HCT116 (cell line): Measurements from ENCODE around the gene ASB9. TPM values are rescaled to one million over a fixed set of nuclear protein-coding genes. Genes with fewer than 3 reads are reported as not detected.

Source experiments
- ATAC-seq: fragments of 200-7000 bp; cut with Tn5 transposase; 2 replicates; pipeline ENCODE4 v1.9.1; 2020; ENCODE audit warnings: mild to moderate bottlenecking, moderate library complexity
- BruUV-seq: library from RNA; stranded (reverse); fragments of 400-500 nt; replicated peaks from 2 replicates; lab custom pipeline; 2021; lab: Mats Ljungman, UMichigan
- CTCF ChIA-PET: fragments of 300-600 bp; sonication (Branson Sonifier 250); formaldehyde crosslinking; loops from one replicate; lab custom pipeline; 2021; ENCODE audit warnings: antibody characterized with exemption; lab: Charles Lee
- POLR2A ChIA-PET: fragments of 300-600, 350-600 bp; sonication (Branson Sonifier 250); formaldehyde crosslinking; loops from one replicate; lab custom pipeline; 2021; ENCODE audit warnings: antibody characterized with exemption; lab: Charles Lee
- RAD21 ChIA-PET, 2 experiments: fragments of 300-600 bp; sonication (Branson Sonifier 250); formaldehyde crosslinking; loops; one replicate each; lab custom pipeline; 2023; ENCODE audit warnings: low total read pairs in 2 of 2; ENCODE audit not compliant: uncharacterized antibody in 2 of 2, unreplicated experiment in 2 of 2, low non-redundant PET in 1 of 2; lab: Charles Lee
- DNase-seq: peaks from one replicate; pipeline ENCODE4 v3.0.0-alpha.2; 2010; ENCODE audit warnings: low read depth, low spot score
- H2AFZ ChIP-seq: fragments of 200-600 bp; shearing (Covaris generic), sonication (generic); 2 replicates; pipeline ENCODE4 v1.6.1; 2017; ENCODE audit warnings: low read depth, mixed run types, mixed read lengths, antibody characterized with exemption, low read length; ENCODE audit not compliant: poor library complexity, severe bottlenecking
- H3K27ac ChIP-seq: 2 replicates; pipeline ENCODE4 v1.5.1; 2012; ENCODE audit warnings: low read depth, low read length
- H3K27me3 ChIP-seq: fragments of 200-600 bp; sonication (generic); 2 replicates; pipeline ENCODE4 v1.6.1; 2016; ENCODE audit warnings: mixed run types, low read length, mixed read lengths; ENCODE audit not compliant: insufficient read depth
- H3K36me3 ChIP-seq, 2 experiments: fragments of 200-500 bp in 1 of 2; fragments of 200-600 bp in 1 of 2; sonication (Bioruptor generic) in 1 of 2; sonication (generic) in 1 of 2; 2 replicates each; pipeline versions ENCODE4 v1.5.1 to v1.6.1; 2014 to 2016; ENCODE audit warnings: low read length in 2 of 2, inconsistent platforms in 1 of 2, mixed read lengths in 1 of 2, mixed run types in 1 of 2; ENCODE audit not compliant: insufficient read depth in 2 of 2, control insufficient read depth in 1 of 2
- H3K4me1 ChIP-seq, 2 experiments: fragments of 200-600 bp in 1 of 2; sonication (generic) in 1 of 2; 2 replicates each; pipeline versions ENCODE4 v1.5.1 to v1.6.1; 2012 to 2017; ENCODE audit warnings: low read length in 2 of 2, inconsistent platforms in 1 of 2, mild to moderate bottlenecking in 1 of 2, mixed read lengths in 1 of 2, mixed run types in 1 of 2, moderate library complexity in 1 of 2; ENCODE audit not compliant: insufficient read depth in 2 of 2, control insufficient read depth in 1 of 2
- H3K4me2 ChIP-seq: fragments of 200-600 bp; sonication (generic); 2 replicates; pipeline ENCODE4 v1.6.1; 2017; ENCODE audit warnings: mixed run types, low read length, mixed read lengths
- H3K4me3 ChIP-seq, 2 experiments: fragments of 200-600 bp in 1 of 2; sonication (generic) in 1 of 2; replicated peaks in 1 of 2; 2 replicates each; pipeline ENCODE4 v1.5.1; 2011 to 2016; ENCODE audit warnings: low read length in 2 of 2, control low read depth in 1 of 2, low read depth in 1 of 2, mild to moderate bottlenecking in 1 of 2, mixed read lengths in 1 of 2, mixed run types in 1 of 2
- H3K79me2 ChIP-seq: fragments of 200-600 bp; sonication (generic); 2 replicates; pipeline ENCODE4 v1.6.1; 2017; ENCODE audit warnings: mild to moderate bottlenecking, mixed run types, low read length, moderate library complexity, mixed read lengths; ENCODE audit not compliant: insufficient read depth
- H3K9ac ChIP-seq: fragments of 200-600 bp; sonication (generic); 2 replicates; pipeline ENCODE4 v1.6.1; 2016; ENCODE audit warnings: low read length, mixed read lengths
- H3K9me2 ChIP-seq: fragments of 200-600 bp; sonication (generic), shearing (Covaris generic); 2 replicates; pipeline ENCODE4 v1.6.1; 2017; ENCODE audit warnings: mixed run types, mild to moderate bottlenecking, moderate library complexity; ENCODE audit not compliant: insufficient read depth
- H3K9me3 ChIP-seq, 2 experiments: fragments of 200-500 bp in 1 of 2; fragments of 200-600 bp in 1 of 2; sonication (Bioruptor generic) in 1 of 2; sonication (generic) in 1 of 2; 2 replicates each; pipeline ENCODE4 v1.6.1; 2014 to 2017; ENCODE audit warnings: low read length in 2 of 2, mixed read lengths in 2 of 2, inconsistent platforms in 1 of 2, low read depth in 1 of 2, mild to moderate bottlenecking in 1 of 2, mixed run types in 1 of 2, moderate library complexity in 1 of 2; ENCODE audit not compliant: control insufficient read depth in 1 of 2, insufficient read depth in 1 of 2
- H4K20me1 ChIP-seq: fragments of 200-600 bp; sonication (generic), shearing (Covaris generic); 2 replicates; pipeline ENCODE4 v1.6.1; 2017; ENCODE audit warnings: mixed run types, mild to moderate bottlenecking, moderate library complexity; ENCODE audit not compliant: insufficient read depth
- ATF3 ChIP-seq: IDR thresholded peaks from 2 replicates; pipeline ENCODE4 v1.6.1; 2012
- CBX3 ChIP-seq: IDR thresholded peaks from 2 replicates; pipeline ENCODE4 v1.6.1; 2012; ENCODE audit warnings: low read depth
- CEBPB ChIP-seq: IDR thresholded peaks from 2 replicates; pipeline ENCODE4 v1.6.1; 2012; ENCODE audit warnings: low read depth
- EGR1 ChIP-seq: IDR thresholded peaks from 2 replicates; pipeline ENCODE4 v1.6.1; 2012; ENCODE audit warnings: low read depth
- ELF1 ChIP-seq: IDR thresholded peaks from 2 replicates; pipeline ENCODE4 v1.6.1; 2012; ENCODE audit warnings: low read depth, borderline replicate concordance
- EZH2 ChIP-seq: fragments of 200-600 bp; sonication (generic); IDR thresholded peaks from 2 replicates; pipeline ENCODE4 v1.6.1; 2017; ENCODE audit warnings: antibody characterized with exemption, mixed run types
- FOSL1 ChIP-seq: IDR thresholded peaks from 2 replicates; pipeline ENCODE4 v1.6.1; 2012; ENCODE audit warnings: low read depth
- JUND ChIP-seq: IDR thresholded peaks from 2 replicates; pipeline ENCODE4 v1.6.1; 2012
- MAX ChIP-seq: IDR thresholded peaks from 2 replicates; pipeline ENCODE4 v1.6.1; 2012
- POLR2A ChIP-seq: IDR thresholded peaks from 2 replicates; pipeline ENCODE4 v1.7.0; 2011; ENCODE audit warnings: borderline replicate concordance; ENCODE audit not compliant: insufficient read depth, insufficient read length; ENCODE audit errors: extremely low read depth
- POLR2AphosphoS5 ChIP-seq: IDR thresholded peaks from 2 replicates; pipeline ENCODE4 v1.6.1; 2011; ENCODE audit warnings: mild to moderate bottlenecking, low read depth, low read length, moderate library complexity
- RAD21 ChIP-seq: IDR thresholded peaks from 2 replicates; pipeline ENCODE4 v1.6.1; 2012; ENCODE audit warnings: low read depth, mild to moderate bottlenecking
- SIN3A ChIP-seq: IDR thresholded peaks from 2 replicates; pipeline ENCODE4 v1.6.1; 2012; ENCODE audit warnings: low read depth
- SP1 ChIP-seq: IDR thresholded peaks from 2 replicates; pipeline ENCODE4 v1.6.1; 2012; ENCODE audit warnings: low read depth
- TCF7L2 ChIP-seq: IDR thresholded peaks from 2 replicates; pipeline ENCODE4 v1.7.0; 2011; ENCODE audit warnings: borderline replicate concordance, inconsistent platforms; ENCODE audit not compliant: insufficient read depth, insufficient read length; ENCODE audit errors: extremely low read depth
- YY1 ChIP-seq: IDR thresholded peaks from 2 replicates; pipeline ENCODE4 v1.6.1; 2011; ENCODE audit warnings: low read length, low read depth, moderate library complexity, mild to moderate bottlenecking; ENCODE audit not compliant: insufficient replicate concordance; ENCODE audit errors: extremely low read depth
- ZBTB33 ChIP-seq: IDR thresholded peaks from 2 replicates; pipeline ENCODE4 v1.6.1; 2011; ENCODE audit warnings: mild to moderate bottlenecking, low read length, moderate library complexity; ENCODE audit not compliant: insufficient replicate concordance; ENCODE audit errors: extremely low read depth
- ZNF274 ChIP-seq: fragments of 200-500 bp; sonication (Bioruptor generic); IDR thresholded peaks from 2 replicates; pipeline ENCODE4 v1.6.1; 2014; ENCODE audit warnings: mild to moderate bottlenecking, low read depth, low read length, inconsistent platforms
- intact Hi-C: fragments of 100-400 bp; cut with micrococcal nuclease; formaldehyde crosslinking; loops from 2 replicates; pipeline ENCODE4 v1.10.0; 2022
- total RNA-seq: library from RNA; stranded (reverse); gene quantifications from one replicate; pipeline ENCODE4 v1.2.1, GENCODE V29; 2021; ENCODE audit not compliant: unreplicated experiment
- TF ChIP-seq, protein P1 (sequence below), 3 experiments: fragments of 200-600 bp in 1 of 3; sonication (generic) in 1 of 3; IDR thresholded peaks in 2 of 3; conservative IDR thresholded peaks in 1 of 3; 2 replicates each; pipeline ENCODE4 v1.5.1; 2012 to 2017; ENCODE audit warnings: low read depth in 2 of 3, low read length in 2 of 3, antibody characterized with exemption in 1 of 3, borderline replicate concordance in 1 of 3, control low read depth in 1 of 3, mild to moderate bottlenecking in 1 of 3, mixed read lengths in 1 of 3, mixed run types in 1 of 3, moderate library complexity in 1 of 3; ENCODE audit not compliant: insufficient read depth in 1 of 3
- TF ChIP-seq, protein P2 (sequence below): IDR thresholded peaks from 2 replicates; pipeline ENCODE4 v1.6.1; 2012; ENCODE audit warnings: low read depth

Gene ASB9
- total RNA-seq, 1 experiment from 2014 or later: 2.9 TPM

DNA sequence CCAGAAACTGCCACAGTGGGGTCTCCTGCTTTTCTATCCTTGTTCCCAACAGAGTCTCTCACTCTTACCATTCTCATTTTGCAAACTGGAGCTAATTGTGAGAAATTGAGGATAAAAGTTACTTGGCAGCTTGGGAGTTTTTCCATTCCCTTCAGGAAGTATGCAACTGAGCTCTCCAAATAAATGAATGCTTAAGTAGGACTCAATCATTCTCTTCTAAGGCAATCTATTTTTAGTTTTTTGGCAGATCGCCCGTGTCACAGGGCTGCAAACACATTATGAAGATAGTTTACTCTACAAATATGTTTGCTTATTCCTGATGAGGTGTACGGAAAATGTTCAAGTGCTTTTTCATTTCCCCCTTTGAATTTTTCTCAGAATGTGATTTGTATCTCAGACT, 40.2 kb upstream of the ASB9 start:
- Histone ChIP-seq H3K4me2 (no peak overlapping the region), H3K9ac (no peak overlapping the region), H4K20me1 (no peaks in the 10 kb centered on the region), H3K27me3 (no peaks in the 10 kb centered on the region), H2AFZ (no peak overlapping the region), H3K9me3 (no peaks in the 10 kb centered on the region), H3K79me2 (no peaks in the 10 kb centered on the region), H3K4me1 (no peaks in the 10 kb centered on the region), H3K36me3 (no peaks in the 10 kb centered on the region), H3K27ac (no peak overlapping the region), H3K4me3 (no peak overlapping the region), H3K9me2 (no peaks in the 10 kb centered on the region)
- ChIA-PET CTCF (interaction anchor here (0.7 kb wide), 1 partner anchor 10 kb away, joined by 4 read pairs; no protein-coding TSS in a partner anchor), POLR2A (no interaction called here), RAD21 (interaction anchor here in 1 of 2 experiments (0.8 kb wide), 1 partner anchor 10 kb away, joined by 5 read pairs; no protein-coding TSS in a partner anchor)
- DNase-seq (no peak), ATAC-seq (no peak)
- no TSS peak for BruUV-seq
- TF ChIP-seq RAD21: no peak
- TF ChIP-seq MAX: no peak
- TF ChIP-seq POLR2AphosphoS5: no peak
- no peak for TF ChIP-seq CEBPB
- TF ChIP-seq EGR1: no peak
- TF ChIP-seq, protein P1, sequence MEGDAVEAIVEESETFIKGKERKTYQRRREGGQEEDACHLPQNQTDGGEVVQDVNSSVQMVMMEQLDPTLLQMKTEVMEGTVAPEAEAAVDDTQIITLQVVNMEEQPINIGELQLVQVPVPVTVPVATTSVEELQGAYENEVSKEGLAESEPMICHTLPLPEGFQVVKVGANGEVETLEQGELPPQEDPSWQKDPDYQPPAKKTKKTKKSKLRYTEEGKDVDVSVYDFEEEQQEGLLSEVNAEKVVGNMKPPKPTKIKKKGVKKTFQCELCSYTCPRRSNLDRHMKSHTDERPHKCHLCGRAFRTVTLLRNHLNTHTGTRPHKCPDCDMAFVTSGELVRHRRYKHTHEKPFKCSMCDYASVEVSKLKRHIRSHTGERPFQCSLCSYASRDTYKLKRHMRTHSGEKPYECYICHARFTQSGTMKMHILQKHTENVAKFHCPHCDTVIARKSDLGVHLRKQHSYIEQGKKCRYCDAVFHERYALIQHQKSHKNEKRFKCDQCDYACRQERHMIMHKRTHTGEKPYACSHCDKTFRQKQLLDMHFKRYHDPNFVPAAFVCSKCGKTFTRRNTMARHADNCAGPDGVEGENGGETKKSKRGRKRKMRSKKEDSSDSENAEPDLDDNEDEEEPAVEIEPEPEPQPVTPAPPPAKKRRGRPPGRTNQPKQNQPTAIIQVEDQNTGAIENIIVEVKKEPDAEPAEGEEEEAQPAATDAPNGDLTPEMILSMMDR (IDR thresholded peaks at IDR 0.05 in 2 of 3, conservative IDR thresholded peaks at IDR 0.05 in 1 of 3; ENCODE audit: borderline replicate concordance in 1 of 3, insufficient read depth in 1 of 3, low read depth in 2 of 3, low read length in 2 of 3): no peak
- TF ChIP-seq ATF3: no peak
- TF ChIP-seq ZBTB33: no peak
- TF ChIP-seq FOSL1: no peak
- TF ChIP-seq CBX3: no peak
- no peak for TF ChIP-seq SIN3A
- no peak for TF ChIP-seq YY1
- TF ChIP-seq EZH2: no peak
- no peak for TF ChIP-seq POLR2A
- TF ChIP-seq ELF1: no peak
- no peak for TF ChIP-seq SP1
- TF ChIP-seq JUND: no peak
- no peak for TF ChIP-seq ZNF274
- TF ChIP-seq, protein P2, sequence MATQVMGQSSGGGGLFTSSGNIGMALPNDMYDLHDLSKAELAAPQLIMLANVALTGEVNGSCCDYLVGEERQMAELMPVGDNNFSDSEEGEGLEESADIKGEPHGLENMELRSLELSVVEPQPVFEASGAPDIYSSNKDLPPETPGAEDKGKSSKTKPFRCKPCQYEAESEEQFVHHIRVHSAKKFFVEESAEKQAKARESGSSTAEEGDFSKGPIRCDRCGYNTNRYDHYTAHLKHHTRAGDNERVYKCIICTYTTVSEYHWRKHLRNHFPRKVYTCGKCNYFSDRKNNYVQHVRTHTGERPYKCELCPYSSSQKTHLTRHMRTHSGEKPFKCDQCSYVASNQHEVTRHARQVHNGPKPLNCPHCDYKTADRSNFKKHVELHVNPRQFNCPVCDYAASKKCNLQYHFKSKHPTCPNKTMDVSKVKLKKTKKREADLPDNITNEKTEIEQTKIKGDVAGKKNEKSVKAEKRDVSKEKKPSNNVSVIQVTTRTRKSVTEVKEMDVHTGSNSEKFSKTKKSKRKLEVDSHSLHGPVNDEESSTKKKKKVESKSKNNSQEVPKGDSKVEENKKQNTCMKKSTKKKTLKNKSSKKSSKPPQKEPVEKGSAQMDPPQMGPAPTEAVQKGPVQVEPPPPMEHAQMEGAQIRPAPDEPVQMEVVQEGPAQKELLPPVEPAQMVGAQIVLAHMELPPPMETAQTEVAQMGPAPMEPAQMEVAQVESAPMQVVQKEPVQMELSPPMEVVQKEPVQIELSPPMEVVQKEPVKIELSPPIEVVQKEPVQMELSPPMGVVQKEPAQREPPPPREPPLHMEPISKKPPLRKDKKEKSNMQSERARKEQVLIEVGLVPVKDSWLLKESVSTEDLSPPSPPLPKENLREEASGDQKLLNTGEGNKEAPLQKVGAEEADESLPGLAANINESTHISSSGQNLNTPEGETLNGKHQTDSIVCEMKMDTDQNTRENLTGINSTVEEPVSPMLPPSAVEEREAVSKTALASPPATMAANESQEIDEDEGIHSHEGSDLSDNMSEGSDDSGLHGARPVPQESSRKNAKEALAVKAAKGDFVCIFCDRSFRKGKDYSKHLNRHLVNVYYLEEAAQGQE: no peak
- no peak for TF ChIP-seq TCF7L2
- intact Hi-C loops: no loop called here
